Measurements from ENCODE around the gene IL19. TPM values are rescaled to one million over a fixed set of nuclear protein-coding genes. Genes with fewer than 3 reads are reported as not detected.

IL19 gene
- total RNA-seq, 6 donors from 2014 or later = not detected

DNA sequence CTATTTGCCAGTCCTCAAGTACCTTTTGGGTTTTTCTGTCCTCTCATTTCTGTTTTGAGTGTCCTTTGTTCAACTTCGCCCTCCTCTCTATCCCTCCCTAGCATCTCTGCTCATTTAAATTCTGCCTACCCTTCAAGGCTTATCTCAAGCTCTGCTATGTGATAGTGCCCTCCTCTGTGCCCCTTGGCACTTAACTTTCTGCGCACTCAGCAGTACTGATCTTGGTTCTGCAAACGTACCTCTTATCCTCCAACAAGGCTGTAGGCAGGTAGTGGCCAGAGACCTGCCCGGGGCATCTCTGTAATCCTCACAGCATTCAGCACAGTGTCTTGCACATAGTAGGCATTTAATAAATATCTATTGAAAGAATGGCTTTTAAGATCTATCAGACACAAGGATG, 89.6 kb downstream of the IL19 start:
- TF ChIP-seq POLR2A (IDR thresholded peaks at IDR 0.05) = no peak
- Histone ChIP-seq H3K27ac (no peak overlapping the region), H3K4me3 (no peak overlapping the region), H3K9me3 (no peaks in the 10 kb centered on the region), H3K36me3 (no peaks in the 10 kb centered on the region), H3K27me3 (no peaks in the 10 kb centered on the region), H3K4me1 (peaks cover 0 to 16% (median 2%) of the 10 kb centered on the region in 4 donors)
- 89 to 92% methylated on average over 4 of the region's 4 CpGs for WGBS, 2 donors
- ATAC-seq (ENCODE audit: low FRiP score in 2 of 2) = no peak
- no peak for DNase-seq

DNA sequence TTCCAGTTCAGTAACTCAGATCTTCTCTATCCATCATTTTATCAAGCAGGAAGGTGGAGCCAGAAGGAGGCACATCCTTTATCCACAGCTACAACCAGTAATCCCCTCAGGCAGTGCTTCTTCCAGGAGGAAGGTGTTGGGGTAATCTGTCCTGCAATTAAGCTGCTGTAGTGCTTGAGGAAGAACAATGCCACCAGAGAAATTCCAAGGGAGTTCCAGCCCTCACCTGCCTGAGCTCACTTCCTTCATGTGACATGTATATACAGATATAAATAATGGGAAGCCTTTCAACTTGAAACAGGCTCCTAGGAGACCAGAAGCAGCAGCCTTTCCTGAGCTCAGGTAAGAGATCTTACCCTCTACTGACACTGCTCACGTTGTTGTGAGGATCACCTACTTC, 92.7 kb downstream of the IL19 start:
- H3K4me1 ChIP-seq = peaks cover 0 to 9% (median 3%) of the 10 kb centered on the region in 4 donors
- 48 to 73% methylated on average over 1 of the region's 1 CpG for WGBS, 2 donors
- no peak overlapping the region for H3K27ac ChIP-seq
- H3K9me3 ChIP-seq = no peaks in the 10 kb centered on the region
- ATAC-seq (ENCODE audit: low FRiP score in 2 of 2) = no peak
- no peak for DNase-seq
- TF ChIP-seq, protein P1, sequence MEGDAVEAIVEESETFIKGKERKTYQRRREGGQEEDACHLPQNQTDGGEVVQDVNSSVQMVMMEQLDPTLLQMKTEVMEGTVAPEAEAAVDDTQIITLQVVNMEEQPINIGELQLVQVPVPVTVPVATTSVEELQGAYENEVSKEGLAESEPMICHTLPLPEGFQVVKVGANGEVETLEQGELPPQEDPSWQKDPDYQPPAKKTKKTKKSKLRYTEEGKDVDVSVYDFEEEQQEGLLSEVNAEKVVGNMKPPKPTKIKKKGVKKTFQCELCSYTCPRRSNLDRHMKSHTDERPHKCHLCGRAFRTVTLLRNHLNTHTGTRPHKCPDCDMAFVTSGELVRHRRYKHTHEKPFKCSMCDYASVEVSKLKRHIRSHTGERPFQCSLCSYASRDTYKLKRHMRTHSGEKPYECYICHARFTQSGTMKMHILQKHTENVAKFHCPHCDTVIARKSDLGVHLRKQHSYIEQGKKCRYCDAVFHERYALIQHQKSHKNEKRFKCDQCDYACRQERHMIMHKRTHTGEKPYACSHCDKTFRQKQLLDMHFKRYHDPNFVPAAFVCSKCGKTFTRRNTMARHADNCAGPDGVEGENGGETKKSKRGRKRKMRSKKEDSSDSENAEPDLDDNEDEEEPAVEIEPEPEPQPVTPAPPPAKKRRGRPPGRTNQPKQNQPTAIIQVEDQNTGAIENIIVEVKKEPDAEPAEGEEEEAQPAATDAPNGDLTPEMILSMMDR (IDR thresholded peaks at IDR 0.05) = no peak
- no peak for TF ChIP-seq EP300 (IDR thresholded peaks at IDR 0.05)
- TF ChIP-seq POLR2A (IDR thresholded peaks at IDR 0.05) = no peak
- TF ChIP-seq POLR2AphosphoS5 (IDR thresholded peaks at IDR 0.05) = no peak
- H3K36me3 ChIP-seq = no peaks in the 10 kb centered on the region
- H3K27me3 ChIP-seq = no peaks in the 10 kb centered on the region
- no peak overlapping the region for H3K4me3 ChIP-seq

DNA sequence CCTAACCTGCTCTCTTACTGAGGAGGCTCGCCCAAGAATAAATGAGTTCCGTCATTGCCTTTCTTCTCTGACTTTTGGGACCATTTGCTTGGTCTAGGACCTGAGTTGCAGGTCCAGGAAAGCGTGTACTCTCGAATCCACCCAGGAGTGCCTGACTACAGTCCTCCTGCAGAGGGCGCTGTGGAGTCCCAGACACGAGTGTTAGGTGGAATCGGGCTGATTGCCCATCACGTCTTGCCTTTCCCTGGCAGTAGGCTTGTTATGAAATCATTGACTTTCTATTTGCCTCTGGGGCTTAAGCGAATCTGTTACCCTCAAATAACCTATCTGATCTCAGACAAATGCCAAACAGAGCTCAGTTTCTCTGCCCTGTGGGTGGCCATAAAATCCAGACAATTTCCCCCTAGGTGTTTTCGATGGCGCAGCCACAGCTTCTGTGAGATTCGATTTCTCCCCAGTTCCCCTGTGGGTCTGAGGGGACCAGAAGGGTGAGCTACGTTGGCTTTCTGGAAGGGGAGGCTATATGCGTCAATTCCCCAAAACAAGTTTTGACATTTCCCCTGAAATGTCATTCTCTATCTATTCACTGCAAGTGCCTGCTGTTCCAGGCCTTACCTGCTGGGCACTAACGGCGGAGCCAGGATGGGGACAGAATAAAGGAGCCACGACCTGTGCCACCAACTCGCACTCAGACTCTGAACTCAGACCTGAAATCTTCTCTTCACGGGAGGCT, 94.5 kb downstream of the IL19 start, which contains the start of gene IL20:
IL20 (plus strand) TSS at position 685 of the 733 bp plus-strand sequence. CDS start 230 bp downstream, outside the sequence.
- Histone ChIP-seq H3K27ac (no peak within 1 kb of the TSS), H3K27me3 (no peaks in the 10 kb centered on the region), H3K9me3 (no peaks in the 10 kb centered on the region), H3K36me3 (no peaks in the 10 kb centered on the region), H3K4me1 (peaks cover 0 to 9% (median 2%) of the 10 kb centered on the region in 4 donors), H3K4me3 (no peak within 1 kb of the TSS)
- ATAC-seq (ENCODE audit: low FRiP score in 2 of 2) (peak; percentile 88), DNase-seq (peak in 1 of 2 donors; percentile 95)
- 42 to 54% methylated on average over 14 to 19 of the region's 19 CpGs for WGBS, 2 donors
- TF ChIP-seq, protein P1 (IDR thresholded peaks at IDR 0.05) = peak; percentile 73 to 89 (median 83)
- TF ChIP-seq EP300 (IDR thresholded peaks at IDR 0.05) = no peak
- TF ChIP-seq POLR2AphosphoS5 (IDR thresholded peaks at IDR 0.05) = no peak

DNA sequence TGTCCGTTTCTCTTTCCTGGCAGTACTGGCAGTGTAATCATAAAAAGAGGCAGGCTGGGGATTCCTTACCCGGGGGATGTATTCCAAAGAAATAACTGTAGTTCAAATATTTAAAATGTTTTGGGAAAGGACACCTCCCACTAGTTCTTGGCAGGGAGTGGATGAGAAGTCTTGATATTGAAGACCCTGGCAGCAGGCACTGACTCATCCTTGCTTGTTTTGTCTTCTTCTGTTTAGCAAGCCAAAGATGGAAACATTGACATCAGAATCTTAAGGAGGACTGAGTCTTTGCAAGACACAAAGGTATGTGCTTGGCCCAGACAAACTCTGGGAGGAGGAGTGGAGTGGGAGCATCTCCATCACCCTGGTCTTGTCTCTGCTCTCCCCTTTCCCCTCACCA, 95.5 kb downstream of the IL19 start:
- ATAC-seq (ENCODE audit: low FRiP score in 2 of 2) (peak in 1 of 2 donors; percentile 59), DNase-seq (no peak)
- Histone ChIP-seq H3K27ac (no peak overlapping the region), H3K4me1 (peaks cover 0 to 9% (median 2%) of the 10 kb centered on the region in 4 donors), H3K9me3 (no peaks in the 10 kb centered on the region), H3K36me3 (no peaks in the 10 kb centered on the region), H3K27me3 (no peaks in the 10 kb centered on the region), H3K4me3 (no peak overlapping the region)
- WGBS, 2 donors = 64 to 68% methylated on average over 2 of the region's 2 CpGs
- TF ChIP-seq POLR2A (IDR thresholded peaks at IDR 0.05) (no peak), EP300 (IDR thresholded peaks at IDR 0.05) (no peak), POLR2AphosphoS5 (IDR thresholded peaks at IDR 0.05) (no peak)
- TF ChIP-seq, protein P1 (IDR thresholded peaks at IDR 0.05) = no peak

DNA sequence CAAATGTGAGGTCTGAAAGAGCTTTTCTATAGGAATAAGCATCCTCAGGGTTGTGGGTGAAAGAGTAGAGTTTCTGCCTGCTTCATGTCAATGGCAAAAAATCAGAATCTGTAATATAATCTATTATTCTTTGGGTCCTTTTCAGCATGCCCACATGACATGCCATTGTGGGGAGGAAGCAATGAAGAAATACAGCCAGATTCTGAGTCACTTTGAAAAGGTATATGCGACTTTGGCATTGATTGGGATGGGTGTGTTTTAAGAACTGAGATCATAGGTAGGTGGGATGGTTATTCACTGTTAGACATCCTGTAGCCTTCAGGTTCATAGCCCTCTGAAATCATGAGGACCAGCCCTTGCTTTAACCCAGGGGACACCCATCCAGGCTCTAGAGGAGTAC, 96.7 kb downstream of the IL19 start:
- WGBS, 2 donors = 82 to 94% methylated on average over 1 of the region's 1 CpG
- ATAC-seq (ENCODE audit: low FRiP score in 2 of 2) = no peak

More for the DNA sequence above, 96.7 kb downstream of the IL19 start:
- no peaks in the 10 kb centered on the region for H3K9me3 ChIP-seq
- DNase-seq = no peak
- no peaks in the 10 kb centered on the region for H3K36me3 ChIP-seq
- no peak overlapping the region for H3K27ac ChIP-seq
- TF ChIP-seq EP300 (IDR thresholded peaks at IDR 0.05) (no peak), POLR2A (IDR thresholded peaks at IDR 0.05) (no peak), POLR2AphosphoS5 (IDR thresholded peaks at IDR 0.05) (no peak)
- TF ChIP-seq, protein P1 (IDR thresholded peaks at IDR 0.05) = no peak
- no peaks in the 10 kb centered on the region for H3K27me3 ChIP-seq
- H3K4me1 ChIP-seq = peaks cover 0 to 9% (median 2%) of the 10 kb centered on the region in 4 donors
- H3K4me3 ChIP-seq = no peak overlapping the region

All from upper lobe of left lung (tissue), 6 donors.